Epithelial cell of proximal tubule (primary cell): ENCODE results near the gene KLF3. TPM values are rescaled to one million over a fixed set of nuclear protein-coding genes. Genes with fewer than 3 reads are reported as not detected.

ENCODE experiments used
- DNase-seq: peaks from one replicate; pipeline ENCODE4 v3.0.0-alpha.2; 2011; ENCODE audit warnings: low read depth
- H3K4me3 ChIP-seq: 2 replicates; pipeline ENCODE4 v1.5.1; 2011; ENCODE audit warnings: low read depth, mild to moderate bottlenecking, low read length
- CTCF ChIP-seq: conservative IDR thresholded peaks from 2 replicates; pipeline ENCODE4 v1.5.1; 2012; ENCODE audit warnings: low read depth, mild to moderate bottlenecking, low read length
- total RNA-seq: library from RNA; depleted of rRNA; stranded (reverse); fragments of >200 nt; gene quantifications from 2 replicates; pipeline ENCODE4 v1.2.3, GENCODE V29; 2015

Gene KLF3
- total RNA-seq, 1 donor from 2014 or later = 28.0 TPM

GRCh38 chr4:38706301-38706700 is 42.3 kb downstream of the KLF3 start:
- H3K4me3 ChIP-seq = no peak overlapping the region
- no peak for DNase-seq
- TF ChIP-seq CTCF = no peak

GRCh38 chr4:38710053-38710452 is 46.1 kb downstream of the KLF3 start:
- TF ChIP-seq CTCF = no peak
- H3K4me3 ChIP-seq = no peak overlapping the region
- no peak for DNase-seq

GRCh38 chr4:38711066-38711465 is 47.1 kb downstream of the KLF3 start:
- H3K4me3 ChIP-seq = no peak overlapping the region
- TF ChIP-seq CTCF = no peak
- no peak for DNase-seq

- no peak for TF ChIP-seq CTCF
- no peak overlapping the region for H3K4me3 ChIP-seq
- no peak for DNase-seq
These were observed 51.1 kb downstream of the KLF3 start for GRCh38 chr4:38715050-38715449.

GRCh38 chr4:38716256-38716655 is 52.3 kb downstream of the KLF3 start:
- H3K4me3 ChIP-seq = no peak overlapping the region
- TF ChIP-seq CTCF = no peak
- DNase-seq = no peak

- TF ChIP-seq CTCF = no peak
- no peak overlapping the region for H3K4me3 ChIP-seq
- DNase-seq = no peak
These were observed 53.6 kb downstream of the KLF3 start for GRCh38 chr4:38717604-38718003.

GRCh38 chr4:38723114-38723513 is 59.1 kb downstream of the KLF3 start:
- no peak for TF ChIP-seq CTCF
- DNase-seq = no peak
- no peak overlapping the region for H3K4me3 ChIP-seq
